Choroid plexus epithelial cell (primary cell): ENCODE data around the gene RBM42.

ENCODE experiments used
- DNase-seq: peaks from one replicate; pipeline ENCODE4 v3.0.0-alpha.2; 2010; ENCODE audit warnings: low read depth
- H3K4me3 ChIP-seq: 2 replicates; pipeline ENCODE4 v1.5.1; 2011; ENCODE audit warnings: low read depth, mild to moderate bottlenecking, control low read depth, low read length, moderate library complexity
- TF ChIP-seq, protein P1 (sequence below): conservative IDR thresholded peaks from 2 replicates; pipeline ENCODE4 v1.5.1; 2011; ENCODE audit warnings: low read depth, mild to moderate bottlenecking, control low read depth, inconsistent platforms, low read length, moderate library complexity

The RBM42 gene

GRCh38 chr19:35665157-35665556 lies 36.3 kb downstream of the RBM42 start:
- H3K4me3 ChIP-seq: no peak overlapping the region
- TF ChIP-seq, protein P1, sequence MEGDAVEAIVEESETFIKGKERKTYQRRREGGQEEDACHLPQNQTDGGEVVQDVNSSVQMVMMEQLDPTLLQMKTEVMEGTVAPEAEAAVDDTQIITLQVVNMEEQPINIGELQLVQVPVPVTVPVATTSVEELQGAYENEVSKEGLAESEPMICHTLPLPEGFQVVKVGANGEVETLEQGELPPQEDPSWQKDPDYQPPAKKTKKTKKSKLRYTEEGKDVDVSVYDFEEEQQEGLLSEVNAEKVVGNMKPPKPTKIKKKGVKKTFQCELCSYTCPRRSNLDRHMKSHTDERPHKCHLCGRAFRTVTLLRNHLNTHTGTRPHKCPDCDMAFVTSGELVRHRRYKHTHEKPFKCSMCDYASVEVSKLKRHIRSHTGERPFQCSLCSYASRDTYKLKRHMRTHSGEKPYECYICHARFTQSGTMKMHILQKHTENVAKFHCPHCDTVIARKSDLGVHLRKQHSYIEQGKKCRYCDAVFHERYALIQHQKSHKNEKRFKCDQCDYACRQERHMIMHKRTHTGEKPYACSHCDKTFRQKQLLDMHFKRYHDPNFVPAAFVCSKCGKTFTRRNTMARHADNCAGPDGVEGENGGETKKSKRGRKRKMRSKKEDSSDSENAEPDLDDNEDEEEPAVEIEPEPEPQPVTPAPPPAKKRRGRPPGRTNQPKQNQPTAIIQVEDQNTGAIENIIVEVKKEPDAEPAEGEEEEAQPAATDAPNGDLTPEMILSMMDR: no peak
- no peak for DNase-seq

DNA sequence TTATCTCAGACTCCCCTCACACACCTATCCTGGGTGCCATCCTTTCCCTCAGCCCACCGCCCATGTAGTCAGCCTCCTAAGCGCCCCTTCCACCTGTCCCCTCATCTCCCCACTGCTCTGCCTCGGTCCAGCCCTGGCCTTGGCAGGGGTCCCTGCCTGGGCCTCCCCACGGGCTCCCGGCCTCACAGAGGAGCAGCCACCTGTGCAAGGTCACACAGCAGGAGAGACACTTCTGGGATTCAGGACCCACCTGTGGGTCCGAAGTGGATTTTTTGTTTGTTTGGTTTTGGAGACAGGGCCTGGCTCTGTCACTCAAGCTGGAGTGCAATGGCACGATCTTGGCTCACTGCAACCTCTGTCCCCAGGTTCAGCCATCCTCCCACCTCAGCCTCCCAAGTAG lies 36.8 kb downstream of the RBM42 start:
- TF ChIP-seq, protein P1: no peak
- no peak overlapping the region for H3K4me3 ChIP-seq
- DNase-seq: no peak

- DNase-seq: no peak
- TF ChIP-seq, protein P1: no peak
- H3K4me3 ChIP-seq: no peak within 1 kb of the TSS
These were observed 37.5 kb downstream of the RBM42 start, which contains the start of gene UPK1A for GRCh38 chr19:35666251-35666913. Gene UPK1A (plus strand): TSS chr19:35666517. CDS start chr19:35666813, 296 bp downstream.

DNA sequence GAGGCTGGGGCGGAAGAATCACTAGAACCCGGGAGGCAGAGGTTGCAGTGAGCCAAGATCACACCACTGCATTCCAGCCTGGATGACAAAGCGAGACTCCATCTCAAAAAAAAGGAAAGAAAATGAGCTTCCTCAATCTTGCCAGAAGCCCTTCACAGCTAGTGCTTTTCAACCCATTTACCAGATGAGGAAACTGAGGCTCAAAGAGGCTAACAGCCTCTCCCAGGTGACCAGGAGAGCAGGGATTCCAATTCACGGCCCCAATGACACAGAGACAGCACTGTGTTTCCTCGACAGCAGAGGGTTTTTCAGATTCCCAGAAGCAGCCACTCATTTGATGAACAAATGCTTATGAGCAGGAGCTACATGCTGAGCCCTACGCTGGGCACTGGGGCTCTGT lies 40.7 kb downstream of the RBM42 start:
- H3K4me3 ChIP-seq: no peak overlapping the region
- DNase-seq: no peak
- TF ChIP-seq, protein P1: no peak

GRCh38 chr19:35669974-35670373 lies 41.1 kb downstream of the RBM42 start:
- DNase-seq: no peak
- no peak overlapping the region for H3K4me3 ChIP-seq
- TF ChIP-seq, protein P1: no peak

DNA sequence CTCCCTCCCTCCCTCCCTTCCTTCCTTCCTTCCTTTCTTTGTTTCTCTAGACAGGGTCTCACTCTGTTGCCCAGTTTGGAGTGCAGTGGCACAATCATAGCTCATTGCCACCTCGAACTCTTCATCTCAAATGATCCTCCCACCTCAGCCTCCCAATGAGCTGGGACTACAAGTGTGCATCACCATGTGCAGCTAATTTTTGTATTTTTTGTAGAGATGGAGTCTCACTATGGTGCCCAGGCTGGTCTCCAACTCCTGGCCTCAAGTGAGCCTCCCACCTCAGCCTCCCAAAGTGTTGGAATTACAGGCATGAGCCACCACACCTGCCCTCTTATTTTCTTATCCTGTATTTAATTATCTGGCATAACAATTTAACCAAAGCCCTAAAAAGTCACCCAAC lies 41.9 kb downstream of the RBM42 start:
- no peak overlapping the region for H3K4me3 ChIP-seq
- DNase-seq: no peak
- TF ChIP-seq, protein P1: no peak

- TF ChIP-seq, protein P1: no peak
- peak; percentile 33 for DNase-seq
- no peak overlapping the region for H3K4me3 ChIP-seq
These were observed 43.0 kb downstream of the RBM42 start for GRCh38 chr19:35671818-35672217.
